OCI-LY1 (cell line): ENCODE measurements around the gene PALS2.

Source experiments
- H2AFZ ChIP-seq: fragments of 200-600 bp; sonication (generic), shearing (Covaris generic); 2 replicates; pipeline ENCODE4 v1.6.0; 2014; ENCODE audit warnings: antibody characterized with exemption, mild to moderate bottlenecking, low read length
- H3F3A ChIP-seq: fragments of 200-600 bp; sonication (generic), shearing (Covaris generic); 2 replicates; pipeline ENCODE4 v1.6.0; 2014; ENCODE audit warnings: mild to moderate bottlenecking, antibody characterized with exemption, low read length, moderate library complexity; ENCODE audit not compliant: insufficient read depth
- H3K27ac ChIP-seq: fragments of 200-600 bp; sonication (generic); 2 replicates; pipeline ENCODE4 v1.5.1; 2014; ENCODE audit warnings: low read length, mixed run types, mild to moderate bottlenecking, low read depth; ENCODE audit not compliant: poor library complexity, severe bottlenecking
- H3K27me3 ChIP-seq: fragments of 200-600 bp; sonication (generic); 2 replicates; pipeline ENCODE4 v1.6.0; 2014; ENCODE audit warnings: antibody characterized with exemption, mild to moderate bottlenecking, low read length, moderate library complexity; ENCODE audit not compliant: insufficient read depth
- H3K36me3 ChIP-seq: fragments of 200-600 bp; sonication (generic); 2 replicates; pipeline ENCODE4 v1.6.1; 2014; ENCODE audit warnings: mild to moderate bottlenecking, antibody characterized with exemption, low read length, moderate library complexity, mixed read lengths; ENCODE audit not compliant: insufficient read depth
- H3K4me1 ChIP-seq: fragments of 200-600 bp; sonication (generic); 2 replicates; pipeline ENCODE4 v1.5.1; 2014; ENCODE audit warnings: mild to moderate bottlenecking, low read length, moderate library complexity; ENCODE audit not compliant: insufficient read depth, severe bottlenecking
- H3K4me2 ChIP-seq: fragments of 200-600 bp; sonication (generic), shearing (Covaris generic); 2 replicates; pipeline ENCODE4 v1.6.1; 2014; ENCODE audit warnings: low read length
- H3K4me3 ChIP-seq: fragments of 200-600 bp; sonication (generic); 2 replicates; pipeline ENCODE4 v1.5.1; 2014; ENCODE audit warnings: low read length, low read depth, mild to moderate bottlenecking, mixed read lengths; ENCODE audit not compliant: poor library complexity, severe bottlenecking
- H3K79me2 ChIP-seq: fragments of 200-600 bp; shearing (Covaris generic); 2 replicates; pipeline ENCODE4 v1.6.1; 2016; ENCODE audit warnings: mixed run types, low read length, mixed read lengths; ENCODE audit not compliant: insufficient read depth
- H3K9ac ChIP-seq: fragments of 200-600 bp; sonication (generic), shearing (Covaris generic); 2 replicates; pipeline ENCODE4 v1.6.1; 2014; ENCODE audit warnings: mild to moderate bottlenecking, low read length, mixed read lengths
- H3K9me2 ChIP-seq: fragments of 200-600 bp; sonication (generic), shearing (Covaris generic); 2 replicates; pipeline ENCODE4 v1.6.1; 2014; ENCODE audit warnings: low read depth, mild to moderate bottlenecking, low read length, mixed read lengths
- H3K9me3 ChIP-seq: fragments of 200-600 bp; shearing (Covaris generic); 2 replicates; pipeline ENCODE4 v1.6.1; 2014; ENCODE audit warnings: low read length, mixed read lengths
- H4K20me1 ChIP-seq: fragments of 200-600 bp; sonication (generic), shearing (Covaris generic); 2 replicates; pipeline ENCODE4 v1.6.0; 2016; ENCODE audit warnings: mild to moderate bottlenecking, low read length; ENCODE audit not compliant: insufficient read depth
- EZH2 ChIP-seq: fragments of 200-600 bp; sonication (generic), shearing (Covaris generic); IDR thresholded peaks from 2 replicates; pipeline ENCODE4 v1.8.0; 2017; ENCODE audit warnings: borderline replicate concordance, mixed run types, mild to moderate bottlenecking, antibody characterized with exemption, low read length, moderate library complexity, mixed read lengths
- TF ChIP-seq, protein P1 (sequence below): fragments of 200-600 bp; sonication (generic), shearing (Covaris generic); IDR thresholded peaks from 2 replicates; pipeline ENCODE4 v1.5.1; 2017; ENCODE audit warnings: mild to moderate bottlenecking, antibody characterized with exemption, low read length, moderate library complexity, mixed read lengths

Gene PALS2

DNA sequence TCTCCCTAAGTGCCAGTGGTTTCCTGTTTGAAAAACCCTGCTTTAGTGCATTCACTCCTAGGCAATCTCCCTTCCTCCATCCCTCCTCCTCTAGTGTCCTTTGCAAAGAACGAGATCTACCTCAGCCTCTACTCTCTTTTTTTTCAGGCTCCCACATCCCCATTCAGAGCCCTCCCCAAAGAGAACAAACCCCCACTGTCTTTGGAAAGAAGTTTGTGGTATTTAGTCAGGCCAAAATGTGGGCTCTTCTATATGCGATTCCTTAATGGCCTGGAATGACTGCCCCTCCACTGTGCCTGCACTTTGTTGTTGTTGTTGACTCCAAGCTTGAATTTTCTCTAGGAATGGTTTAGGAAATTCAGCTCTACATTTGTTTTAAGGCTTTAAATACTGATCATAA is 36.3 kb downstream of the PALS2 start:
- no peak overlapping the region for H2AFZ ChIP-seq
- no peaks in the 10 kb centered on the region for H4K20me1 ChIP-seq
- H3F3A ChIP-seq = no peaks in the 10 kb centered on the region
- 0 out of 2 replicates have a peak, but pooled peaks cover 2% of the 10 kb centered on the region for H3K9me3 ChIP-seq
- H3K9me2 ChIP-seq = no peaks in the 10 kb centered on the region
- no peaks in the 10 kb centered on the region for H3K27me3 ChIP-seq
- H3K36me3 ChIP-seq = no peaks in the 10 kb centered on the region
- H3K9ac ChIP-seq = no peak overlapping the region
- TF ChIP-seq EZH2 = no peak
- TF ChIP-seq, protein P1, sequence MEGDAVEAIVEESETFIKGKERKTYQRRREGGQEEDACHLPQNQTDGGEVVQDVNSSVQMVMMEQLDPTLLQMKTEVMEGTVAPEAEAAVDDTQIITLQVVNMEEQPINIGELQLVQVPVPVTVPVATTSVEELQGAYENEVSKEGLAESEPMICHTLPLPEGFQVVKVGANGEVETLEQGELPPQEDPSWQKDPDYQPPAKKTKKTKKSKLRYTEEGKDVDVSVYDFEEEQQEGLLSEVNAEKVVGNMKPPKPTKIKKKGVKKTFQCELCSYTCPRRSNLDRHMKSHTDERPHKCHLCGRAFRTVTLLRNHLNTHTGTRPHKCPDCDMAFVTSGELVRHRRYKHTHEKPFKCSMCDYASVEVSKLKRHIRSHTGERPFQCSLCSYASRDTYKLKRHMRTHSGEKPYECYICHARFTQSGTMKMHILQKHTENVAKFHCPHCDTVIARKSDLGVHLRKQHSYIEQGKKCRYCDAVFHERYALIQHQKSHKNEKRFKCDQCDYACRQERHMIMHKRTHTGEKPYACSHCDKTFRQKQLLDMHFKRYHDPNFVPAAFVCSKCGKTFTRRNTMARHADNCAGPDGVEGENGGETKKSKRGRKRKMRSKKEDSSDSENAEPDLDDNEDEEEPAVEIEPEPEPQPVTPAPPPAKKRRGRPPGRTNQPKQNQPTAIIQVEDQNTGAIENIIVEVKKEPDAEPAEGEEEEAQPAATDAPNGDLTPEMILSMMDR = no peak
- no peak overlapping the region for H3K4me2 ChIP-seq
- H3K27ac ChIP-seq = no peak overlapping the region
- peaks cover 77% of the 10 kb centered on the region for H3K79me2 ChIP-seq
- no peaks in the 10 kb centered on the region for H3K4me1 ChIP-seq
- H3K4me3 ChIP-seq = no peak overlapping the region

GRCh38 chr7:24611130-24611529 is 37.9 kb downstream of the PALS2 start:
- no peak overlapping the region for H3K4me3 ChIP-seq
- H3K27ac ChIP-seq = no peak overlapping the region
- H3K9me3 ChIP-seq = peaks cover 5% of the 10 kb centered on the region; the same call in 1 of the 2 replicates
- H3K9ac ChIP-seq = no peak overlapping the region
- H3F3A ChIP-seq = no peaks in the 10 kb centered on the region
- no peaks in the 10 kb centered on the region for H3K4me1 ChIP-seq
- no peak for TF ChIP-seq EZH2
- TF ChIP-seq, protein P1 = no peak
- H2AFZ ChIP-seq = no peak overlapping the region
- H3K4me2 ChIP-seq = no peak overlapping the region
- H3K79me2 ChIP-seq = peaks cover 85% of the 10 kb centered on the region
- no peaks in the 10 kb centered on the region for H3K27me3 ChIP-seq
- H4K20me1 ChIP-seq = no peaks in the 10 kb centered on the region
- no peaks in the 10 kb centered on the region for H3K36me3 ChIP-seq
- no peaks in the 10 kb centered on the region for H3K9me2 ChIP-seq

DNA sequence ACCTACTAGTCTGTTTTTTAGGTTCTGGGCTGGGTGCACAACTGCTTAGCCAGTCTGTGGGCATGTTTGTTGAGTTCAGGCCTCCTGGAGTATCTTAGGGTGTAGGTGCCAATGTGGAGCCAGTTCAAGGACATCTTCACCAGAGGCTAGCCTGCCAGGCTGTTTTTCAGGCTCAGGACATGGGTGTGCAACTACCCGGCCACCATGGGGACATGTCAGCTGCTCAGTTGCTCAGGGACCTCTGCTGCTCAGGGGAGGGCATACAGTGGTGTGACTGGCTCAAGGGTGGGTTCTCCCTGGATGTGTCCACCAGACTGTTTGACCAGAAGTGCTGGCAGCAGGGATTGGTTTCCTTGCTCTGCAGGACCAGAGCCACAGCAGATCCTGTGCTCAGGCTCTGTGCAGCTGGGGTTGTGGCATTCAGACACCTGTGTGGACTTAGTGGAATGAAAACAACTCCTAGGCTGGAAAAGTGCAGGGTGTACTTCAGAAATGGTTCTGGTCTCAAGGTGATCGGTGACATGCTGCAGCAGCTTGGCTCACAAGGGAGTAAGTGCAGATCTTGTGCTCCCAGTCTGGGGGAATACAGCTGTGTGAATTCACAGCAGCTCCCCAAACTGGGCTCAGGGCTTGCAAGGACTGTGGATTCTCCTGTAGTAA is 44.8 kb downstream of the PALS2 start:
- Histone ChIP-seq H3K27ac (no peak overlapping the region), H4K20me1 (peaks cover 3% of the 10 kb centered on the region; the same call in 1 of the 2 replicates), H3K4me1 (no peaks in the 10 kb centered on the region), H3F3A (no peaks in the 10 kb centered on the region), H3K9me2 (no peaks in the 10 kb centered on the region), H3K9ac (no peak overlapping the region), H3K27me3 (no peaks in the 10 kb centered on the region), H3K36me3 (no peaks in the 10 kb centered on the region), H3K4me3 (no peak overlapping the region), H2AFZ (no peak overlapping the region), H3K9me3 (peaks cover 11% of the 10 kb centered on the region; the same call in 1 of the 2 replicates), H3K4me2 (no peak overlapping the region), H3K79me2 (peaks cover 85% of the 10 kb centered on the region)
- no peak for TF ChIP-seq EZH2
- TF ChIP-seq, protein P1 = no peak
